GM23338 (cell line): ENCODE results near the gene PSD. TPM values are rescaled to one million over a fixed set of nuclear protein-coding genes. Genes with fewer than 3 reads are reported as not detected.

Experiments used
- ATAC-seq: fragments of 200-7000 bp; cut with Tn5 transposase; 3 replicates; pipeline ENCODE4 v1.9.1; 2020
- DNase-seq: peaks from one replicate; pipeline ENCODE4 v3.0.0-alpha.2; 2015; ENCODE audit warnings: low spot score
- H2AFZ ChIP-seq: fragments of 200-600 bp; sonication (generic); 2 replicates; pipeline ENCODE4 v1.8.0; 2016; ENCODE audit warnings: antibody characterized with exemption, mild to moderate bottlenecking, moderate library complexity
- H3F3A ChIP-seq: fragments of 200-600 bp; sonication (generic); replicated peaks from 2 replicates; pipeline ENCODE4 v1.8.0; 2017; ENCODE audit warnings: antibody characterized with exemption, mixed run types, low read depth
- H3K27ac ChIP-seq: fragments of 200-600 bp; sonication (generic); 2 replicates; pipeline ENCODE4 v1.6.1; 2016; ENCODE audit warnings: low read depth
- H3K27me3 ChIP-seq: fragments of 200-600 bp; sonication (generic); 2 replicates; pipeline ENCODE4 v1.8.0; 2016; ENCODE audit warnings: mild to moderate bottlenecking, mixed run types, moderate library complexity; ENCODE audit not compliant: insufficient read depth
- H3K36me3 ChIP-seq: fragments of 200-600 bp; sonication (generic); 2 replicates; pipeline ENCODE4 v1.8.0; 2016; ENCODE audit warnings: mild to moderate bottlenecking; ENCODE audit not compliant: insufficient read depth
- H3K4me1 ChIP-seq: fragments of 200-600 bp; sonication (generic); 2 replicates; pipeline ENCODE4 v1.8.0; 2016; ENCODE audit warnings: mild to moderate bottlenecking, moderate library complexity; ENCODE audit not compliant: insufficient read depth
- H3K4me2 ChIP-seq: fragments of 200-600 bp; sonication (generic); 2 replicates; pipeline ENCODE4 v1.7.1; 2017; ENCODE audit warnings: mixed run types
- H3K4me3 ChIP-seq: fragments of 200-600 bp; sonication (generic); 2 replicates; pipeline ENCODE4 v1.6.1; 2016; ENCODE audit warnings: mixed run types
- H3K79me2 ChIP-seq: fragments of 200-600 bp; sonication (generic); replicated peaks from 2 replicates; pipeline ENCODE4 v1.8.0; 2017; ENCODE audit warnings: mild to moderate bottlenecking; ENCODE audit not compliant: insufficient read depth
- H3K9me2 ChIP-seq: fragments of 200-600 bp; sonication (generic); 2 replicates; pipeline ENCODE4 v1.8.0; 2017; ENCODE audit not compliant: insufficient read depth
- H4K20me1 ChIP-seq: fragments of 200-600 bp; sonication (generic); replicated peaks from 2 replicates; pipeline ENCODE4 v1.8.0; 2017; ENCODE audit warnings: mild to moderate bottlenecking; ENCODE audit not compliant: insufficient read depth
- H3K27ac Mint-ChIP-seq: 2 replicates; pipeline ENCODE4 v1.8.0; 2020; ENCODE audit warnings: inconsistent platforms, mild to moderate bottlenecking, moderate library complexity, mixed read lengths
- H3K27me3 Mint-ChIP-seq: 3 replicates; pipeline ENCODE4 v1.8.0; 2022; ENCODE audit warnings: low read depth, mild to moderate bottlenecking, moderate library complexity, mixed read lengths, inconsistent platforms; ENCODE audit not compliant: insufficient read depth, poor library complexity
- H3K36me3 Mint-ChIP-seq: 3 replicates; pipeline ENCODE4 v1.8.0; 2021; ENCODE audit warnings: low read depth, mild to moderate bottlenecking, inconsistent platforms, moderate library complexity, mixed read lengths
- H3K4me1 Mint-ChIP-seq: 3 replicates; pipeline ENCODE4 v1.8.0; 2020; ENCODE audit warnings: mild to moderate bottlenecking, inconsistent platforms, mixed read lengths
- H3K4me3 Mint-ChIP-seq: 3 replicates; pipeline ENCODE4 v1.8.0; 2021; ENCODE audit warnings: moderate library complexity, mild to moderate bottlenecking, inconsistent platforms, mixed read lengths
- H3K9me3 Mint-ChIP-seq: 3 replicates; pipeline ENCODE4 v1.8.0; 2020; ENCODE audit warnings: moderate library complexity, mild to moderate bottlenecking, inconsistent platforms, mixed read lengths
- CREB1 ChIP-seq: fragments of 250-450 bp; sonication (Bioruptor Pico); IDR thresholded peaks from 2 replicates; pipeline ENCODE4 v1.5.0; 2020; ENCODE audit warnings: low read depth, mild to moderate bottlenecking, moderate library complexity
- CTCF ChIP-seq, 2 experiments: fragments of 200-600 bp in 1 of 2; sonication (generic) in 1 of 2; conservative IDR thresholded peaks; 2 replicates each; pipeline versions ENCODE4 v1.5.1 to v1.6.1; 2016 to 2017; ENCODE audit warnings: antibody characterized with exemption in 2 of 2, low read depth in 2 of 2, mild to moderate bottlenecking in 2 of 2, moderate library complexity in 1 of 2
- EZH2 ChIP-seq: fragments of 200-600 bp; sonication (generic); IDR thresholded peaks from one replicate; pipeline ENCODE4 v1.8.0; 2017; ENCODE audit warnings: antibody characterized with exemption, mild to moderate bottlenecking, low read depth; ENCODE audit not compliant: unreplicated experiment
- NANOG ChIP-seq: IDR thresholded peaks from 2 replicates; pipeline ENCODE4 v1.6.1; 2016; ENCODE audit warnings: antibody characterized with exemption, borderline replicate concordance
- POLR2AphosphoS5 ChIP-seq: IDR thresholded peaks from 2 replicates; pipeline ENCODE4 v1.6.1; 2016; ENCODE audit warnings: antibody characterized with exemption, low read depth
- ZNF114 ChIP-seq: fragments of 250-450 bp; sonication (Bioruptor Pico); IDR thresholded peaks from 2 replicates; pipeline ENCODE4 v1.5.0; 2020; ENCODE audit warnings: mild to moderate bottlenecking, moderate library complexity
- ZNF331 ChIP-seq: fragments of 250-450 bp; sonication (Bioruptor Pico); IDR thresholded peaks from 2 replicates; pipeline ENCODE4 v1.5.0; 2020; ENCODE audit warnings: low read depth, mild to moderate bottlenecking, moderate library complexity
- polyA plus RNA-seq: library from polyadenylated mRNA; unstranded; fragments of >200 nt; fragmentation: Nextera tagmentation; extraction: Ambion mirVana; gene quantifications from 2 replicates; pipeline ENCODE4 v1.2.1, GENCODE V29; 2016
- total RNA-seq: library from RNA; depleted of rRNA; stranded (reverse); fragments of >200 nt; shearing (Covaris generic); gene quantifications from 2 replicates; pipeline ENCODE4 v1.2.3, GENCODE V29; 2014
- TF ChIP-seq, protein P1 (sequence below): fragments of 250-450 bp; sonication (Bioruptor Pico); IDR thresholded peaks from 2 replicates; pipeline ENCODE4 v1.5.0; 2020; ENCODE audit warnings: mild to moderate bottlenecking, moderate library complexity
- TF ChIP-seq, protein P2 (sequence below): IDR thresholded peaks from 2 replicates; pipeline ENCODE4 v1.6.1; 2016; ENCODE audit warnings: antibody characterized with exemption
- TF ChIP-seq, protein P3 (sequence below): IDR thresholded peaks from one replicate; pipeline ENCODE4 v1.6.1; 2018; ENCODE audit warnings: antibody characterized with exemption; ENCODE audit not compliant: unreplicated experiment

The PSD gene
- total and polyA plus RNA-seq, 2 experiments from 2014 or later = 1.9 to 6.8 TPM

- peaks cover 5% of the 10 kb centered on the region for H3K27me3 Mint-ChIP-seq
- H3K36me3 Mint-ChIP-seq = peaks cover 9% of the 10 kb centered on the region
- peaks cover 10% of the 10 kb centered on the region for H3K4me1 ChIP-seq
- no peak overlapping the region for H2AFZ ChIP-seq
- DNase-seq (no peak), ATAC-seq (no peak)
- no peak overlapping the region for H3K4me3 ChIP-seq
- H3K4me3 Mint-ChIP-seq = no peak overlapping the region
- no peak overlapping the region for H3K27ac Mint-ChIP-seq
- TF ChIP-seq ZNF114 = no peak
- no peak for TF ChIP-seq CTCF (conservative IDR thresholded peaks at IDR 0.05; ENCODE audit: low read depth in 2 of 2)
- TF ChIP-seq POLR2AphosphoS5 = no peak
- TF ChIP-seq ZNF331 (CRISPR knock-in tag) = no peak
- no peak for TF ChIP-seq CREB1 (CRISPR knock-in tag)
- TF ChIP-seq NANOG = no peak
- TF ChIP-seq EZH2 = no peak
- TF ChIP-seq, protein P1, sequence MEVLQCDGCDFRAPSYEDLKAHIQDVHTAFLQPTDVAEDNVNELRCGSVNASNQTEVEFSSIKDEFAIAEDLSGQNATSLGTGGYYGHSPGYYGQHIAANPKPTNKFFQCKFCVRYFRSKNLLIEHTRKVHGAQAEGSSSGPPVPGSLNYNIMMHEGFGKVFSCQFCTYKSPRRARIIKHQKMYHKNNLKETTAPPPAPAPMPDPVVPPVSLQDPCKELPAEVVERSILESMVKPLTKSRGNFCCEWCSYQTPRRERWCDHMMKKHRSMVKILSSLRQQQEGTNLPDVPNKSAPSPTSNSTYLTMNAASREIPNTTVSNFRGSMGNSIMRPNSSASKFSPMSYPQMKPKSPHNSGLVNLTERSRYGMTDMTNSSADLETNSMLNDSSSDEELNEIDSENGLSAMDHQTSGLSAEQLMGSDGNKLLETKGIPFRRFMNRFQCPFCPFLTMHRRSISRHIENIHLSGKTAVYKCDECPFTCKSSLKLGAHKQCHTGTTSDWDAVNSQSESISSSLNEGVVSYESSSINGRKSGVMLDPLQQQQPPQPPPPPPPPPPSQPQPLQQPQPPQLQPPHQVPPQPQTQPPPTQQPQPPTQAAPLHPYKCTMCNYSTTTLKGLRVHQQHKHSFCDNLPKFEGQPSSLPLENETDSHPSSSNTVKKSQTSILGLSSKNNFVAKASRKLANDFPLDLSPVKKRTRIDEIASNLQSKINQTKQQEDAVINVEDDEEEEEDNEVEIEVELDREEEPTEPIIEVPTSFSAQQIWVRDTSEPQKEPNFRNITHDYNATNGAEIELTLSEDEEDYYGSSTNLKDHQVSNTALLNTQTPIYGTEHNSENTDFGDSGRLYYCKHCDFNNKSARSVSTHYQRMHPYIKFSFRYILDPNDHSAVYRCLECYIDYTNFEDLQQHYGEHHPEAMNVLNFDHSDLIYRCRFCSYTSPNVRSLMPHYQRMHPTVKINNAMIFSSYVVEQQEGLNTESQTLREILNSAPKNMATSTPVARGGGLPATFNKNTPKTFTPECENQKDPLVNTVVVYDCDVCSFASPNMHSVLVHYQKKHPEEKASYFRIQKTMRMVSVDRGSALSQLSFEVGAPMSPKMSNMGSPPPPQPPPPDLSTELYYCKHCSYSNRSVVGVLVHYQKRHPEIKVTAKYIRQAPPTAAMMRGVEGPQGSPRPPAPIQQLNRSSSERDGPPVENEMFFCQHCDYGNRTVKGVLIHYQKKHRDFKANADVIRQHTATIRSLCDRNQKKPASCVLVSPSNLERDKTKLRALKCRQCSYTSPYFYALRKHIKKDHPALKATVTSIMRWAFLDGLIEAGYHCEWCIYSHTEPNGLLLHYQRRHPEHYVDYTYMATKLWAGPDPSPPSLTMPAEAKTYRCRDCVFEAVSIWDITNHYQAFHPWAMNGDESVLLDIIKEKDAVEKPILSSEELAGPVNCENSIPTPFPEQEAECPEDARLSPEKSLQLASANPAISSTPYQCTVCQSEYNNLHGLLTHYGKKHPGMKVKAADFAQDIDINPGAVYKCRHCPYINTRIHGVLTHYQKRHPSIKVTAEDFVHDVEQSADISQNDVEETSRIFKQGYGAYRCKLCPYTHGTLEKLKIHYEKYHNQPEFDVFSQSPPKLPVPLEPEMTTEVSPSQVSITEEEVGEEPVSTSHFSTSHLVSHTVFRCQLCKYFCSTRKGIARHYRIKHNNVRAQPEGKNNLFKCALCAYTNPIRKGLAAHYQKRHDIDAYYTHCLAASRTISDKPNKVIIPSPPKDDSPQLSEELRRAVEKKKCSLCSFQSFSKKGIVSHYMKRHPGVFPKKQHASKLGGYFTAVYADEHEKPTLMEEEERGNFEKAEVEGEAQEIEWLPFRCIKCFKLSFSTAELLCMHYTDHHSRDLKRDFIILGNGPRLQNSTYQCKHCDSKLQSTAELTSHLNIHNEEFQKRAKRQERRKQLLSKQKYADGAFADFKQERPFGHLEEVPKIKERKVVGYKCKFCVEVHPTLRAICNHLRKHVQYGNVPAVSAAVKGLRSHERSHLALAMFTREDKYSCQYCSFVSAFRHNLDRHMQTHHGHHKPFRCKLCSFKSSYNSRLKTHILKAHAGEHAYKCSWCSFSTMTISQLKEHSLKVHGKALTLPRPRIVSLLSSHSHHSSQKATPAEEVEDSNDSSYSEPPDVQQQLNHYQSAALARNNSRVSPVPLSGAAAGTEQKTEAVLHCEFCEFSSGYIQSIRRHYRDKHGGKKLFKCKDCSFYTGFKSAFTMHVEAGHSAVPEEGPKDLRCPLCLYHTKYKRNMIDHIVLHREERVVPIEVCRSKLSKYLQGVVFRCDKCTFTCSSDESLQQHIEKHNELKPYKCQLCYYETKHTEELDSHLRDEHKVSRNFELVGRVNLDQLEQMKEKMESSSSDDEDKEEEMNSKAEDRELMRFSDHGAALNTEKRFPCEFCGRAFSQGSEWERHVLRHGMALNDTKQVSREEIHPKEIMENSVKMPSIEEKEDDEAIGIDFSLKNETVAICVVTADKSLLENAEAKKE (CRISPR knock-in tag) = no peak
- TF ChIP-seq, protein P2, sequence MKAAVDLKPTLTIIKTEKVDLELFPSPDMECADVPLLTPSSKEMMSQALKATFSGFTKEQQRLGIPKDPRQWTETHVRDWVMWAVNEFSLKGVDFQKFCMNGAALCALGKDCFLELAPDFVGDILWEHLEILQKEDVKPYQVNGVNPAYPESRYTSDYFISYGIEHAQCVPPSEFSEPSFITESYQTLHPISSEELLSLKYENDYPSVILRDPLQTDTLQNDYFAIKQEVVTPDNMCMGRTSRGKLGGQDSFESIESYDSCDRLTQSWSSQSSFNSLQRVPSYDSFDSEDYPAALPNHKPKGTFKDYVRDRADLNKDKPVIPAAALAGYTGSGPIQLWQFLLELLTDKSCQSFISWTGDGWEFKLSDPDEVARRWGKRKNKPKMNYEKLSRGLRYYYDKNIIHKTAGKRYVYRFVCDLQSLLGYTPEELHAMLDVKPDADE = no peak
- TF ChIP-seq, protein P3, sequence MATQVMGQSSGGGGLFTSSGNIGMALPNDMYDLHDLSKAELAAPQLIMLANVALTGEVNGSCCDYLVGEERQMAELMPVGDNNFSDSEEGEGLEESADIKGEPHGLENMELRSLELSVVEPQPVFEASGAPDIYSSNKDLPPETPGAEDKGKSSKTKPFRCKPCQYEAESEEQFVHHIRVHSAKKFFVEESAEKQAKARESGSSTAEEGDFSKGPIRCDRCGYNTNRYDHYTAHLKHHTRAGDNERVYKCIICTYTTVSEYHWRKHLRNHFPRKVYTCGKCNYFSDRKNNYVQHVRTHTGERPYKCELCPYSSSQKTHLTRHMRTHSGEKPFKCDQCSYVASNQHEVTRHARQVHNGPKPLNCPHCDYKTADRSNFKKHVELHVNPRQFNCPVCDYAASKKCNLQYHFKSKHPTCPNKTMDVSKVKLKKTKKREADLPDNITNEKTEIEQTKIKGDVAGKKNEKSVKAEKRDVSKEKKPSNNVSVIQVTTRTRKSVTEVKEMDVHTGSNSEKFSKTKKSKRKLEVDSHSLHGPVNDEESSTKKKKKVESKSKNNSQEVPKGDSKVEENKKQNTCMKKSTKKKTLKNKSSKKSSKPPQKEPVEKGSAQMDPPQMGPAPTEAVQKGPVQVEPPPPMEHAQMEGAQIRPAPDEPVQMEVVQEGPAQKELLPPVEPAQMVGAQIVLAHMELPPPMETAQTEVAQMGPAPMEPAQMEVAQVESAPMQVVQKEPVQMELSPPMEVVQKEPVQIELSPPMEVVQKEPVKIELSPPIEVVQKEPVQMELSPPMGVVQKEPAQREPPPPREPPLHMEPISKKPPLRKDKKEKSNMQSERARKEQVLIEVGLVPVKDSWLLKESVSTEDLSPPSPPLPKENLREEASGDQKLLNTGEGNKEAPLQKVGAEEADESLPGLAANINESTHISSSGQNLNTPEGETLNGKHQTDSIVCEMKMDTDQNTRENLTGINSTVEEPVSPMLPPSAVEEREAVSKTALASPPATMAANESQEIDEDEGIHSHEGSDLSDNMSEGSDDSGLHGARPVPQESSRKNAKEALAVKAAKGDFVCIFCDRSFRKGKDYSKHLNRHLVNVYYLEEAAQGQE = no peak
- 0 out of 2 replicates have a peak, but pooled peaks cover 3% of the 10 kb centered on the region for H3F3A ChIP-seq
- peaks cover 9% of the 10 kb centered on the region for H3K4me1 Mint-ChIP-seq
- peaks cover 18% of the 10 kb centered on the region; the same call in 1 of the 2 replicates for H3K79me2 ChIP-seq
- H3K9me3 Mint-ChIP-seq = no peaks in the 10 kb centered on the region
- no peaks in the 10 kb centered on the region for H3K9me2 ChIP-seq
- H3K4me2 ChIP-seq = no peak overlapping the region
- H3K27ac ChIP-seq = no peak overlapping the region
- no peaks in the 10 kb centered on the region for H3K36me3 ChIP-seq
- no peaks in the 10 kb centered on the region; the same call in 1 of the 2 replicates for H4K20me1 ChIP-seq
- no peaks in the 10 kb centered on the region for H3K27me3 ChIP-seq
Measured at GRCh38 chr10:102467971-102468438, 49.4 kb upstream of the PSD start.
